Vagina (tissue), 2 donors: ENCODE measurements around the gene MSL1. TPM values are rescaled to one million over a fixed set of nuclear protein-coding genes. Genes with fewer than 3 reads are reported as not detected.

Experiments used
- DNase-seq, 2 donors: peaks; one replicate each; pipeline ENCODE4 v3.0.0-alpha.2; 2017; ENCODE audit errors: extremely low spot score in 2 of 2
- H3K27ac ChIP-seq: fragments of 200-600 bp; sonication (generic); one replicate; pipeline ENCODE4 v1.5.1; 2019
- H3K27me3 ChIP-seq: fragments of 200-600 bp; sonication (generic); one replicate; pipeline ENCODE4 v1.5.1; 2019
- H3K36me3 ChIP-seq, 2 donors: fragments of 200-600 bp; sonication (generic); one replicate each; pipeline ENCODE4 v1.5.1; 2017 to 2019
- H3K4me1 ChIP-seq: fragments of 200-600 bp; sonication (generic); one replicate; pipeline ENCODE4 v1.5.1; 2019
- H3K4me3 ChIP-seq, 2 donors: fragments of 200-600 bp; sonication (generic); 1 replicate in 1 of 2; 2 replicates in 1 of 2; pipeline ENCODE4 v1.5.1; 2016 to 2019
- H3K9me3 ChIP-seq: fragments of 200-600 bp; sonication (generic); one replicate; pipeline ENCODE4 v1.5.1; 2019
- POLR2A ChIP-seq, 2 donors: fragments of 450-650 bp; IDR thresholded peaks; one replicate each; pipeline ENCODE4 v1.6.1; 2017; ENCODE audit warnings: antibody characterized with exemption in 2 of 2, mild to moderate bottlenecking in 2 of 2, moderate library complexity in 2 of 2
- POLR2AphosphoS5 ChIP-seq, 2 donors: sonication (generic); formaldehyde crosslinking; IDR thresholded peaks; one replicate each; pipeline ENCODE4 v1.9.0; 2017; ENCODE audit warnings: antibody characterized with exemption in 2 of 2, mild to moderate bottlenecking in 2 of 2, low read depth in 1 of 2; ENCODE audit not compliant: insufficient read depth in 1 of 2
- intact Hi-C: fragments of 100-400 bp; cut with DNase I; formaldehyde crosslinking; loops from one replicate; pipeline ENCODE4 v1.15.1; 2023
- total RNA-seq: library from RNA; depleted of rRNA; stranded (reverse); fragments of >200 nt; gene quantifications from one replicate; pipeline ENCODE4 v1.2.3, GENCODE V29; 2016
- TF ChIP-seq, protein P1 (sequence below), 3 experiments: fragments of 450-650 bp in 2 of 3; fragments of 200-600 bp in 1 of 3; sonication (generic) in 1 of 3; IDR thresholded peaks; one replicate each; pipeline ENCODE4 v1.5.1; 2017 to 2019; ENCODE audit warnings: antibody characterized with exemption in 3 of 3, mild to moderate bottlenecking in 2 of 3, moderate library complexity in 2 of 3

The MSL1 gene
- total RNA-seq, 1 donor from 2014 or later, result 62.4 TPM

DNA sequence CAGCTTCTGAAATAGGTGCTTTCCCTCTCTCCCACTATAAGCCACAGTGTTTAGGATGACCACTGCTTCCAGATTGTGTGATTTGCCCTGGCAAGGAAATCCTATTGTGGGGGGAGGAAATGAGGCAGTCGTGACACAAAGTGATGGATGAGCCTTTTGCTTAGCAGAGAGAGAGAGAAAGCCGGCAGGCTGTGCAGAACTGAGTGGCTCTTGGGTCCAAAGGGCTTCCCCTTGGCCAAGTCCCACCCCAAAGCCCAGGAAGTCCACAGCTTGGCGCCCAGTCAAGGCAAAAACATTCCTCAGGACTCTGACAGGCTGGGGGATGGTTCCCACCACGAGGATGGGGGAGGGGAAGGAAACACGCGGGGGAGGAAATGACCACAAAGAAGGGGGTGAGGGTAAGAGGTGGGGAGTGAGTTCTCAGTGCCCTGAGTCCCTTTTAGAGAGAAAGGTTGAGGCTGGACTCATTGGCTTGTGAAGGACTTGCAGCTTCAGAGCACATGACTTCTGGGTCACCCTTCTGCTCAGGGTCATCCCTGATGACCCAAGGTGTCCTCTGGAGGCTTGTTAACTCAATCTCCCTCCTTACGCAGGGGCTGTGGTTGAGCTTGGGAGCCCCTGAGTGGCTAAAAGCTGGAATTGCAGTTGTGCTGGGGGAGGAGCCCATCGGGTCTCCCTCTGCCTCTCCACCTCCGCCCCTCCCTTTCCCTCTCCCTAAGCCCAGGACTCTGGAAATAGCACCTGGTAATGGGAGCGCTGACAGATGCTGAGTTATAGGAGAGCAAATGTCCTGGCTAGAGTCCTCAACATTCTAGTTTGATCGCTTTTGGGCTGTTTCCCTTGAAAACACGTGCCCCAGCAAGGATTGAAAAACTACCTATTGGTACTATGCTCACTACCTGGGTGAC lies 10.3 kb upstream of the MSL1 start:
- peak in 1 of 2 donors; percentile 99 for DNase-seq
- intact Hi-C loops, result loop anchor here (2.0 to 5.0 kb wide), 3 partner anchors 49 to 94 kb away; partner anchors contain the start of genes CSF3 and THRA
- TF ChIP-seq, protein P1, sequence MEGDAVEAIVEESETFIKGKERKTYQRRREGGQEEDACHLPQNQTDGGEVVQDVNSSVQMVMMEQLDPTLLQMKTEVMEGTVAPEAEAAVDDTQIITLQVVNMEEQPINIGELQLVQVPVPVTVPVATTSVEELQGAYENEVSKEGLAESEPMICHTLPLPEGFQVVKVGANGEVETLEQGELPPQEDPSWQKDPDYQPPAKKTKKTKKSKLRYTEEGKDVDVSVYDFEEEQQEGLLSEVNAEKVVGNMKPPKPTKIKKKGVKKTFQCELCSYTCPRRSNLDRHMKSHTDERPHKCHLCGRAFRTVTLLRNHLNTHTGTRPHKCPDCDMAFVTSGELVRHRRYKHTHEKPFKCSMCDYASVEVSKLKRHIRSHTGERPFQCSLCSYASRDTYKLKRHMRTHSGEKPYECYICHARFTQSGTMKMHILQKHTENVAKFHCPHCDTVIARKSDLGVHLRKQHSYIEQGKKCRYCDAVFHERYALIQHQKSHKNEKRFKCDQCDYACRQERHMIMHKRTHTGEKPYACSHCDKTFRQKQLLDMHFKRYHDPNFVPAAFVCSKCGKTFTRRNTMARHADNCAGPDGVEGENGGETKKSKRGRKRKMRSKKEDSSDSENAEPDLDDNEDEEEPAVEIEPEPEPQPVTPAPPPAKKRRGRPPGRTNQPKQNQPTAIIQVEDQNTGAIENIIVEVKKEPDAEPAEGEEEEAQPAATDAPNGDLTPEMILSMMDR (IDR thresholded peaks at IDR 0.05), result peak; percentile 65 to 90 (median 84)
- TF ChIP-seq POLR2AphosphoS5 (IDR thresholded peaks at IDR 0.05; ENCODE audit: insufficient read depth in 1 of 2, low read depth in 1 of 2) (peak; percentile 76 to 89), POLR2A (IDR thresholded peaks at IDR 0.05) (peak in 1 of 2 donors; percentile 57)
- Histone ChIP-seq H3K9me3 (no peaks in the 10 kb centered on the region), H3K4me3 (peak overlapping the region in 1 of 2 donors; percentile 24), H3K27me3 (no peaks in the 10 kb centered on the region), H3K36me3 (no peaks in the 10 kb centered on the region), H3K27ac (peak overlapping the region; percentile 98), H3K4me1 (peaks cover 82% of the 10 kb centered on the region)

DNA sequence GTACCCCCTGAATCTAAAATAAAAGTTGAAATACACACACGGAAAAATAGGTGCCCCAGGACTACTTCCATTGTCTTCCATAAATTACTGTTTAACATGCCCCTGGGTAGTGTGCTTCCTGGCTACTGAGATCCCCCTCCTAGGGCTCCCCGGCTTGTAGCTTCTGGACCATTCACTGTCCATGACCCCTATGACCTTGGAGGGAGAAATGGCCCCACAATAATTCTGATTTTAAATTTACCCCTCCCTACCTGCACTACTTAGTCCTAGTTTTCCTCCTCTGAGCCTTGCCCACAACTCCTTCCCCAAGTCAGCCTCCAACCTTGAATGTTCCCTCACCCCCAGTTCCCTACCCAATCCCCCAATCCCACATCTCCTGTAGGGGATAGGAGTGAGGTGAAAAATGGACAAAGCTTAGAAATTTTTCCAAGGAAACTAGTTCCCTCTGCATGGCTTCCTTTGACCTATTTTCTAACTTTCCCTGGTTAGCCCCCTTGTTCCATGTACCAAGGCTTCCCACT lies 9.5 kb upstream of the MSL1 start:
- no peaks in the 10 kb centered on the region for H3K27me3 ChIP-seq
- no peak for DNase-seq
- H3K4me1 ChIP-seq, result peaks cover 74% of the 10 kb centered on the region
- peak overlapping the region; percentile 20 to 42 for H3K4me3 ChIP-seq
- TF ChIP-seq POLR2AphosphoS5 (IDR thresholded peaks at IDR 0.05; ENCODE audit: insufficient read depth in 1 of 2, low read depth in 1 of 2), result no peak
- TF ChIP-seq, protein P1 (IDR thresholded peaks at IDR 0.05), result no peak
- no peak for TF ChIP-seq POLR2A (IDR thresholded peaks at IDR 0.05)
- H3K9me3 ChIP-seq, result no peaks in the 10 kb centered on the region
- H3K36me3 ChIP-seq, result no peaks in the 10 kb centered on the region
- peak overlapping the region; percentile 98 for H3K27ac ChIP-seq
- intact Hi-C loops, result loop anchor here (2.0 to 5.0 kb wide), 2 partner anchors 57 to 95 kb away; partner anchors contain the start of gene CSF3

DNA sequence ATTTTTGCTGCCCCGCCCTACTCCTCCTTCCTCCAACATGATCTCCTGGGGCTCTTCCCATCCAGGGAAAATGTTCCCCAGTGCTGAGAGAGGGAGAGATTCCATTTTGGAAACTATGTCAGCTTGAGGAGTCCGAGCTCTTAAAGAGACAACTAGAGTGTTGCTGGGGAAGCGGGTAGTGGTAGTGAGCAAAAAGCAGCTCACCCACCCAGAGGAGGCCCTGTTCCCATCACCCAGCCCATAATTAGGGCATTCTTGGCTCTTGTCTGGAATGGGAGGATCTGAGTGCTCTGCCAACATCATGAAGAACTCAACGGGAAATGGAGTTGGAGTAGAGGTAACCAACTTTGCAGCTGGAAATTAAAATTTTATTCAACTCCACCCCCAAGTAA lies 9.1 kb upstream of the MSL1 start:
- peak in 1 of 2 donors; percentile 94 for DNase-seq
- Histone ChIP-seq H3K4me3 (peak overlapping the region; percentile 20 to 42), H3K9me3 (no peaks in the 10 kb centered on the region), H3K4me1 (peaks cover 70% of the 10 kb centered on the region), H3K27me3 (no peaks in the 10 kb centered on the region), H3K36me3 (no peaks in the 10 kb centered on the region), H3K27ac (peak overlapping the region; percentile 98)
- TF ChIP-seq POLR2A (IDR thresholded peaks at IDR 0.05) (no peak), POLR2AphosphoS5 (IDR thresholded peaks at IDR 0.05; ENCODE audit: insufficient read depth in 1 of 2, low read depth in 1 of 2) (no peak)
- TF ChIP-seq, protein P1 (IDR thresholded peaks at IDR 0.05), result no peak
- intact Hi-C loops, result loop anchor here (2.0 to 5.0 kb wide), 2 partner anchors 56 to 95 kb away; partner anchors contain the start of gene CSF3

DNA sequence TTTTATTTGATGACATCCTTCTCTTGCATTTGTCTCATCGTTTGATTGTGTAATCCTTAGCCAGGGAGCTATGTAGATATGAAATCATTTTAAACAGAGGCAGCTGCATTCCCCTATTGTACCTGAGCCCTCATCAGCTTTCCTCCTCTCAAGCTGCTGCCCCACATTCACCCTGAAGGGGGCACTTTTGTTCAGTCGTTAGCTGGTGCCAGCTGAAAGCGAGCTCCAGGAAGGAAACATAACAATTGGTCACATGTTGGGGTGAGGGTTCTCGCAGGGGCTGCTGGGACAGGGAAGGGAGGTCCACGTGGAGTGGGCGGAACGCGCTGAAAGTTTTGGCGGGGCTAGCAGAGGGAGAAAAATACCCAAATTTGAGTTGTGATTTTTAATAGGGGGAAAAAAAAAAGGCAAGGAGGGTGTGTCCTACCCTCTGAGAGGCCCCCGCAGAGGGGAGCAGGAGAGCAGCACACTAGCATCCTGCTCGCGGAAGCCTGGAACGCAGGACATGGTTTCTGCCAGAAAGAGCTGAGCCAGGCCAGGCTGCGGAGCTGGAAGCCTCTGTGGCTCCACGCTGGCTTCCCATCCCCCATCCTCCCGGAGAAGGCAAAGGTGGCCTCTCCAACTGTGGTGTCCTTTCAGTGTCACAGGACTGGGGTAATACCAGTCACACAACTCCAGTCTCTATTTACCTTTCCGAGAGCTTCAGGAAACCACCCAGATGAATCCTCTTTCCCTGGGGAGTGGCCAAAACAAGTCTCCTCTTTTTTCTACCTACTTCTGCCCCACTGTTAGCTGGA lies 8.5 kb upstream of the MSL1 start:
- Histone ChIP-seq H3K27ac (peak overlapping the region; percentile 98), H3K27me3 (no peaks in the 10 kb centered on the region), H3K4me3 (peak overlapping the region; percentile 32 to 42), H3K9me3 (no peaks in the 10 kb centered on the region), H3K4me1 (peaks cover 66% of the 10 kb centered on the region), H3K36me3 (no peaks in the 10 kb centered on the region)
- TF ChIP-seq POLR2A (IDR thresholded peaks at IDR 0.05), result peak in 1 of 2 donors; percentile 22
- peak; percentile 93 to 100 for TF ChIP-seq POLR2AphosphoS5 (IDR thresholded peaks at IDR 0.05; ENCODE audit: insufficient read depth in 1 of 2, low read depth in 1 of 2)
- TF ChIP-seq, protein P1 (IDR thresholded peaks at IDR 0.05), result peak; percentile 82 to 97 (median 94)
- intact Hi-C loops, result loop anchor here (2.0 to 5.0 kb wide), 2 partner anchors 55 to 96 kb away; partner anchors contain the start of gene CSF3
- DNase-seq, result peak in 1 of 2 donors; percentile 99
